Heart right ventricle (tissue), 16 donors: Measurements from ENCODE around the gene HES1. TPM values are rescaled to one million over a fixed set of nuclear protein-coding genes. Genes with fewer than 3 reads are reported as not detected.

Experiments
- ATAC-seq, 8 donors: fragments of 200-7000 bp; cut with Tn5 transposase; one replicate each; pipeline ENCODE4 v1.9.1; 2020; ENCODE audit warnings: mild to moderate bottlenecking in 8 of 8, moderate library complexity in 8 of 8, moderate number of reproducible peaks in 1 of 8
- DNase-seq, 2 donors: peaks; one replicate each; pipeline ENCODE4 v3.0.0-alpha.2; 2020
- H3K27ac ChIP-seq, 10 donors: fragments of 200-600 bp; sonication (generic) in 2 of 10; one replicate each; pipeline versions ENCODE4 v1.5.0 to v1.8.0; 2020 to 2022; ENCODE audit warnings: mild to moderate bottlenecking in 3 of 10
- H3K27me3 ChIP-seq, 7 donors: fragments of 200-600 bp; one replicate each; pipeline ENCODE4 v1.8.0; 2021 to 2022; ENCODE audit warnings: mild to moderate bottlenecking in 2 of 7
- H3K36me3 ChIP-seq, 9 donors: fragments of 200-600 bp; sonication (generic) in 1 of 9; one replicate each; pipeline versions ENCODE4 v1.5.0 to v1.8.0; 2020 to 2022; ENCODE audit warnings: mild to moderate bottlenecking in 2 of 9
- H3K4me1 ChIP-seq, 9 donors: fragments of 200-600 bp; sonication (generic) in 1 of 9; one replicate each; pipeline versions ENCODE4 v1.5.0 to v1.8.0; 2020 to 2022; ENCODE audit warnings: mild to moderate bottlenecking in 4 of 9
- H3K4me3 ChIP-seq, 10 donors: fragments of 200-600 bp; sonication (generic) in 2 of 10; one replicate each; pipeline versions ENCODE4 v1.5.0 to v1.8.0; 2020 to 2022; ENCODE audit warnings: mild to moderate bottlenecking in 7 of 10, moderate library complexity in 2 of 10
- H3K9me3 ChIP-seq, 11 donors: fragments of 200-600 bp in 10 of 11; sonication (generic) in 2 of 11; one replicate each; pipeline versions ENCODE4 v1.5.0 to v1.8.0; 2013 to 2022; ENCODE audit warnings: mild to moderate bottlenecking in 2 of 11, control low read depth in 1 of 11, moderate library complexity in 1 of 11
- CTCF ChIP-seq, 9 donors: fragments of 200-600 bp; sonication (generic) in 2 of 9; IDR thresholded peaks; one replicate each; pipeline versions ENCODE4 v1.5.0 to v1.8.0; 2021 to 2022; ENCODE audit warnings: antibody characterized with exemption in 9 of 9, mild to moderate bottlenecking in 5 of 9, moderate library complexity in 1 of 9
- WGBS, 2 donors: extraction: QIAGEN DNeasy Blood & Tissue Kit; methylation state at CpG; one replicate each; pipeline ENCODE4 v1.1.7; 2013; ENCODE audit warnings: inconsistent platforms in 1 of 2; 5-methylcytosine and 5-hydroxymethylcytosine counted together
- intact Hi-C, 10 donors: fragments of 100-400 bp; cut with DNase I; formaldehyde crosslinking; loops; one replicate each; pipeline versions ENCODE4 v1.11.1 to v1.14.2; 2022
- polyA plus RNA-seq, 2 donors: library from polyadenylated mRNA; stranded (reverse); fragments of 200-250 nt; gene quantifications; one replicate each; pipeline ENCODE4 v1.2.3, GENCODE V29; 2013
- total RNA-seq, 10 donors: library from RNA; stranded (reverse); fragmentation: NEBNext Ultra II Directional in 3 of 10; extraction: Animal tissue kit (Norgen Biotek cat#: 25700) in 3 of 10; gene quantifications; one replicate each; pipeline versions ENCODE4 v1.2.1 to v1.2.4, GENCODE V29; 2021 to 2023
- donor health status: Arrhythmogenic right ventricular cardiomyopathy.
- donor health status: ischemic (EF 13 %, LVEDD 7.1; RV severe dilation, severe dysfunction).
- donor health status: healthy with polysubstance abuse.
- donor health status: DM: no; HTN: yes; CAD: no.
- donor health status: DM: no; HTN: no; CAD: no.
- donor health status: ischemic (EF 25% LVEDD 6.9; RV normal size, moderate dysfunction).
- donor health status: ischemic (EF 25% LVEDD 5.7; RV mildly dilated, moderate dysfunction).
- donor health status: healthy.
- donor health status: DM: yes; HTN: yes; CAD: no.
- donor health status: Ischemic cardiomyopathy.
- donor health status: ischemic (EF 35%, LVEDD 5.7; RV mildly dilated, moderate dysfunction).
- donor health status: nonischemic (EF 11% LVEDD 7.7; RV severe dilation, severe dysfunction).
- donor health status: DM: yes; HTN: yes; CAD: no.
- donor health status: PGD.
- donor health status: ischemic (EF 29% LVEDD 5.4; RV normal size, mild dysfunction).
- donor health status: nonischemic (EF 23%, LVEDD 6.1; RV moderate dilation, normal function).

HES1 gene
- total and polyA plus RNA-seq, 12 donors: 6.8 to 43.2 (median 22.0) TPM

GRCh38 chr3:194185221-194185620 lies 49.3 kb downstream of the HES1 start:
- 98% methylated on average over 9 of the region's 9 CpGs for WGBS, 2 donors
- Histone ChIP-seq H3K27me3 (peaks cover 0 to 7% (median 0%) of the 10 kb centered on the region in 7 donors), H3K36me3 (no peaks in the 10 kb centered on the region), H3K27ac (no peak overlapping the region), H3K4me1 (peaks cover 0 to 24% (median 10%) of the 10 kb centered on the region in 9 donors), H3K4me3 (no peak overlapping the region), H3K9me3 (no peaks in the 10 kb centered on the region)
- intact Hi-C loops: no loop called here
- TF ChIP-seq CTCF (IDR thresholded peaks at IDR 0.05): no peak
- DNase-seq: no peak
- ATAC-seq: no peak

GRCh38 chr3:194187233-194187944 lies 51.4 kb downstream of the HES1 start:
- H3K36me3 ChIP-seq: no peaks in the 10 kb centered on the region
- TF ChIP-seq CTCF (IDR thresholded peaks at IDR 0.05): no peak
- WGBS, 2 donors: 81% methylated on average over 7 of the region's 7 CpGs
- ATAC-seq (no peak), DNase-seq (no peak)
- H3K9me3 ChIP-seq: peaks cover 0 to 11% (median 0%) of the 10 kb centered on the region in 11 donors
- intact Hi-C loops: no loop called here
- H3K4me3 ChIP-seq: no peak overlapping the region
- peaks cover 0 to 7% (median 0%) of the 10 kb centered on the region in 7 donors for H3K27me3 ChIP-seq
- peaks cover 0 to 24% (median 10%) of the 10 kb centered on the region in 9 donors for H3K4me1 ChIP-seq
- H3K27ac ChIP-seq: no peak overlapping the region

Other genes starting within 250 kb of the HES1 start
- 1 to 10 TPM in 9 of 10 donors, under 1 TPM in 1; 0.87 to 4.5 (median 1.6) TPM for gene CPN2, start 215.2 kb downstream of the HES1 start, total RNA-seq
- under 1 TPM; 0.12 to 0.51 TPM for gene CPN2, start 215.2 kb downstream of the HES1 start, polyA plus RNA-seq
- under 1 TPM in 9 of 10 donors, not detected in 1; 0.05 to 0.81 (median 0.41) TPM for gene LRRC15, start 233.6 kb downstream of the HES1 start, total RNA-seq
- gene LRRC15, start 233.6 kb downstream of the HES1 start, polyA plus RNA-seq: under 1 TPM; 0.07 to 0.10 TPM